Stomach (tissue), 9 donors: ENCODE data around the gene TACSTD2. TPM values are rescaled to one million over a fixed set of nuclear protein-coding genes. Genes with fewer than 3 reads are reported as not detected.
A peak's percentile ranks its signal among the peaks of the same experiment; 100 is the strongest.
"Not testable (repeated sequence)": the region's sequence is repeated elsewhere in the genome, so short reads cannot be mapped to it uniquely, and the experiment has no call there.

Source experiments
- DNase-seq, 2 donors: peaks; one replicate each; pipeline versions ENCODE4 v3.0.0 to v3.0.0-alpha.2; 2013 to 2019
- H3K27ac ChIP-seq, 5 donors: fragments of 200-600 bp in 4 of 5; sonication (generic) in 4 of 5; one replicate each; pipeline ENCODE4 v1.5.1; 2013 to 2019; ENCODE audit warnings: mild to moderate bottlenecking in 1 of 5, moderate library complexity in 1 of 5
- H3K27me3 ChIP-seq, 3 donors: fragments of 200-600 bp; sonication (generic); one replicate each; pipeline ENCODE4 v1.5.1; 2017 to 2019; ENCODE audit warnings: mixed run types in 1 of 3
- H3K36me3 ChIP-seq, 4 donors: fragments of 200-600 bp; sonication (generic); 1 replicate in 3 of 4; 2 replicates in 1 of 4; pipeline ENCODE4 v1.5.1; 2016 to 2019
- H3K4me1 ChIP-seq, 4 donors: fragments of 200-600 bp; sonication (generic); one replicate each; pipeline ENCODE4 v1.5.1; 2016 to 2019
- H3K4me3 ChIP-seq, 4 donors: fragments of 200-600 bp; sonication (generic) in 3 of 4; one replicate each; pipeline ENCODE4 v1.5.1; 2016 to 2019; ENCODE audit warnings: mild to moderate bottlenecking in 1 of 4
- H3K9me3 ChIP-seq, 4 donors: fragments of 200-600 bp; sonication (generic); one replicate each; pipeline ENCODE4 v1.5.1; 2016 to 2019
- CTCF ChIP-seq, 7 experiments: fragments of 450-650 bp in 4 of 7; fragments of 200-600 bp in 3 of 7; sonication (generic) in 3 of 7; IDR thresholded peaks; one replicate each; pipeline ENCODE4 v1.5.1; 2016 to 2019; ENCODE audit warnings: antibody characterized with exemption in 7 of 7, control low read depth in 2 of 7, mild to moderate bottlenecking in 1 of 7
- EP300 ChIP-seq: sonication (generic); formaldehyde crosslinking; IDR thresholded peaks from one replicate; pipeline ENCODE4 v1.6.1; 2017; ENCODE audit warnings: antibody characterized with exemption
- POLR2A ChIP-seq, 4 donors: fragments of 450-650 bp; IDR thresholded peaks; one replicate each; pipeline ENCODE4 v1.6.1; 2016; ENCODE audit warnings: antibody characterized with exemption in 4 of 4, control low read depth in 2 of 4, mild to moderate bottlenecking in 1 of 4, moderate library complexity in 1 of 4
- POLR2AphosphoS5 ChIP-seq, 3 donors: sonication (generic); formaldehyde crosslinking; IDR thresholded peaks; one replicate each; pipeline ENCODE4 v1.6.1; 2016; ENCODE audit warnings: antibody characterized with exemption in 3 of 3
- WGBS, 5 donors: extraction: QIAGEN DNeasy Blood & Tissue Kit in 3 of 5; methylation state at CpG; one replicate each; pipeline versions ENCODE4 v1.1.5 to v1.1.7; 2013 to 2018; 5-methylcytosine and 5-hydroxymethylcytosine counted together
- intact Hi-C: fragments of 100-400 bp; cut with DNase I; formaldehyde crosslinking; loops from one replicate; pipeline ENCODE4 v1.15.1; 2023; ENCODE audit warnings: low total_unique reads
- polyA plus RNA-seq, 3 donors: library from polyadenylated mRNA; stranded (reverse); fragments of 200-250 nt; gene quantifications; one replicate each; pipeline ENCODE4 v1.2.3, GENCODE V29; 2013
- total RNA-seq, 5 donors: library from RNA; depleted of rRNA; stranded (reverse); fragments of >200 nt; gene quantifications; one replicate each; pipeline versions ENCODE4 v1.1.0 to v1.2.3, GENCODE V29; 2014 to 2016
- donor health status: healthy with polysubstance abuse.
- donor health status: Bipolar disorder and iron deficiency.
- donor health status: healthy.

The TACSTD2 gene
- total and polyA plus RNA-seq, 8 donors = 5.2 to 369 (median 35.1) TPM; not detected in 2

- no peaks in the 10 kb centered on the region for H3K9me3 ChIP-seq
These were observed 31.2 kb downstream of the TACSTD2 start for GRCh38 chr1:58545591-58546519.

GRCh38 chr1:58543260-58543659 lies 33.8 kb downstream of the TACSTD2 start:
- intact Hi-C loops = no loop called here
- H3K4me1 ChIP-seq = peaks cover 3 to 33% (median 16%) of the 10 kb centered on the region in 4 donors
- no peak overlapping the region for H3K4me3 ChIP-seq
- no peak for DNase-seq
- H3K36me3 ChIP-seq = no peaks in the 10 kb centered on the region
- TF ChIP-seq EP300 = no peak
- no peaks in the 10 kb centered on the region for H3K27me3 ChIP-seq
- 83 to 100% (median 90%) methylated on average over 1 of the region's 1 CpG for WGBS, 5 donors
- H3K27ac ChIP-seq = no peak overlapping the region
- no peaks in the 10 kb centered on the region for H3K9me3 ChIP-seq

More at GRCh38 chr1:58545591-58546519, 31.2 kb downstream of the TACSTD2 start:
- WGBS, 5 donors = 0 to 1% (median 1%) methylated on average over 30 to 43 of the region's 43 CpGs
- H3K27ac ChIP-seq = peak overlapping the region; percentile 99 to 100 (median 99)
- H3K4me1 ChIP-seq = peaks cover 0 to 20% (median 10%) of the 10 kb centered on the region in 4 donors
- H3K27me3 ChIP-seq = no peaks in the 10 kb centered on the region
- H3K4me3 ChIP-seq = peak overlapping the region; percentile 46 to 89 (median 64)
- intact Hi-C loops = no loop called here
- TF ChIP-seq POLR2AphosphoS5 (IDR thresholded peaks at IDR 0.05) (peak; percentile 39 to 62 (median 40)), POLR2A (IDR thresholded peaks at IDR 0.05) (no peak), EP300 (no peak), CTCF (IDR thresholded peaks at IDR 0.05) (peak in 1 of 7 experiments; percentile 5)
- H3K36me3 ChIP-seq = no peaks in the 10 kb centered on the region
- DNase-seq = peak; percentile 83 to 94

- H3K27ac ChIP-seq = no peak overlapping the region
These were observed 37.5 kb downstream of the TACSTD2 start for GRCh38 chr1:58539553-58539952.

GRCh38 chr1:58538821-58539220 lies 38.2 kb downstream of the TACSTD2 start:
- Histone ChIP-seq H3K4me1 (peaks cover 0 to 13% (median 7%) of the 10 kb centered on the region in 4 donors), H3K36me3 (peaks cover 0 to 6% (median 0%) of the 10 kb centered on the region in 4 donors), H3K27ac (no peak overlapping the region), H3K4me3 (no peak overlapping the region), H3K27me3 (no peaks in the 10 kb centered on the region), H3K9me3 (no peaks in the 10 kb centered on the region)
- no peak for TF ChIP-seq EP300
- TF ChIP-seq CTCF (IDR thresholded peaks at IDR 0.05) = no peak
- TF ChIP-seq POLR2AphosphoS5 (IDR thresholded peaks at IDR 0.05) = no peak
- no peak for TF ChIP-seq POLR2A (IDR thresholded peaks at IDR 0.05)
- DNase-seq = no peak
- intact Hi-C loops = no loop called here
- WGBS, 5 donors = 91 to 97% (median 94%) methylated on average over 3 of the region's 3 CpGs

More at GRCh38 chr1:58539553-58539952, 37.5 kb downstream of the TACSTD2 start:
- H3K27me3 ChIP-seq = no peaks in the 10 kb centered on the region
- intact Hi-C loops = no loop called here
- peaks cover 0 to 6% (median 0%) of the 10 kb centered on the region in 4 donors for H3K36me3 ChIP-seq
- H3K4me1 ChIP-seq = peaks cover 2 to 15% (median 7%) of the 10 kb centered on the region in 4 donors
- H3K9me3 ChIP-seq = no peaks in the 10 kb centered on the region
- no peak for DNase-seq
- no peak overlapping the region for H3K4me3 ChIP-seq
- TF ChIP-seq EP300 (no peak), CTCF (IDR thresholded peaks at IDR 0.05) (no peak), POLR2AphosphoS5 (IDR thresholded peaks at IDR 0.05) (no peak), POLR2A (IDR thresholded peaks at IDR 0.05) (no peak)
- WGBS, 5 donors = 54 to 78% (median 63%) methylated on average over 2 of the region's 2 CpGs

- DNase-seq, H3K4me3 ChIP-seq, H3K27ac ChIP-seq, H3K9me3 ChIP-seq, H3K27me3 ChIP-seq, intact Hi-C loops, H3K4me1 ChIP-seq: not testable (repeated sequence)
- peaks cover 0 to 12% (median 7%) of the 10 kb centered on the region in 4 donors for H3K36me3 ChIP-seq
- 88 to 93% (median 90%) methylated on average over 1 of the region's 1 CpG for WGBS, 5 donors
These were observed 45.2 kb downstream of the TACSTD2 start for GRCh38 chr1:58531842-58532241.
